CD4-positive, alpha-beta T cell (primary cell): Measurements from ENCODE around the gene MPRIP. TPM values are rescaled to one million over a fixed set of nuclear protein-coding genes. Genes with fewer than 3 reads are reported as not detected.
"Not testable (repeated sequence)": the region's sequence is repeated elsewhere in the genome, so short reads cannot be mapped to it uniquely, and the experiment has no call there.

Experiments
- ATAC-seq: fragments of 200-7000 bp; cut with Tn5 transposase; one replicate; pipeline ENCODE4 v1.10.0; 2022; ENCODE audit warnings: mild to moderate bottlenecking; ENCODE audit not compliant: poor library complexity
- CTCF ChIA-PET: fragments of 350-600 bp; sonication (Branson Sonifier 250); formaldehyde crosslinking; loops from one replicate; lab custom pipeline; 2021; ENCODE audit warnings: antibody characterized with exemption, inconsistent platforms; lab: Charles Lee
- POLR2A ChIA-PET: fragments of 350-600 bp; sonication (Branson Sonifier 250); formaldehyde crosslinking; loops from one replicate; lab custom pipeline; 2021; ENCODE audit warnings: antibody characterized with exemption, inconsistent platforms; lab: Charles Lee
- DNase-seq, 14 experiments: peaks; one replicate each; pipeline ENCODE4 v3.0.0-alpha.2; 2013 to 2020; ENCODE audit warnings: mixed read lengths in 2 of 14
- H3K27ac ChIP-seq, 2 donors: one replicate each; pipeline versions ENCODE4 v1.5.1 to v1.7.0; 2013; ENCODE audit warnings: low read length in 2 of 2, low read depth in 1 of 2, mild to moderate bottlenecking in 1 of 2
- H3K27me3 ChIP-seq, 2 experiments: 1 replicate in 1 of 2; 2 replicates in 1 of 2; pipeline versions ENCODE4 v1.6.1 to v1.7.0; 2013; ENCODE audit warnings: low read length in 2 of 2, control low read depth in 1 of 2, mild to moderate bottlenecking in 1 of 2, moderate library complexity in 1 of 2; ENCODE audit not compliant: insufficient read depth in 2 of 2, control insufficient read depth in 1 of 2
- H3K36me3 ChIP-seq: one replicate; pipeline ENCODE4 v1.6.1; 2013; ENCODE audit warnings: low read length, control low read depth; ENCODE audit not compliant: insufficient read depth
- H3K4me1 ChIP-seq: one replicate; pipeline ENCODE4 v1.6.1; 2013; ENCODE audit warnings: low read length, control low read depth; ENCODE audit not compliant: insufficient read depth
- H3K4me3 ChIP-seq: one replicate; pipeline ENCODE4 v1.5.1; 2013; ENCODE audit warnings: mild to moderate bottlenecking, low read length, moderate library complexity
- H3K9me3 ChIP-seq, 2 experiments: 1 replicate in 1 of 2; 2 replicates in 1 of 2; pipeline versions ENCODE4 v1.6.1 to v1.7.0; 2013; ENCODE audit warnings: low read length in 2 of 2, mild to moderate bottlenecking in 2 of 2, control low read depth in 1 of 2, moderate library complexity in 1 of 2; ENCODE audit not compliant: control insufficient read depth in 1 of 2, insufficient read depth in 1 of 2
- H3K27ac Mint-ChIP-seq: one replicate; pipeline ENCODE4 v1.8.0; 2020; ENCODE audit warnings: mixed read lengths
- H3K27me3 Mint-ChIP-seq: one replicate; pipeline ENCODE4 v1.8.0; 2021; ENCODE audit warnings: mixed read lengths
- H3K36me3 Mint-ChIP-seq: one replicate; pipeline ENCODE4 v1.8.0; 2021; ENCODE audit warnings: low read depth, mixed read lengths
- H3K4me1 Mint-ChIP-seq: one replicate; pipeline ENCODE4 v1.8.0; 2021; ENCODE audit warnings: low read depth, mixed read lengths
- H3K4me3 Mint-ChIP-seq: one replicate; pipeline ENCODE4 v1.8.0; 2020; ENCODE audit warnings: mild to moderate bottlenecking, mixed read lengths
- H3K9me3 Mint-ChIP-seq: one replicate; pipeline ENCODE4 v1.8.0; 2020; ENCODE audit warnings: mixed read lengths
- CTCF ChIP-seq: fragments of 200-600 bp; IDR thresholded peaks from one replicate; pipeline ENCODE4 v1.8.0; 2022; ENCODE audit warnings: antibody characterized with exemption, mild to moderate bottlenecking
- intact Hi-C, 2 experiments: fragments of 100-400 bp; cut with DNase I in 1 of 2; cut with micrococcal nuclease in 1 of 2; formaldehyde crosslinking; loops; one replicate each; pipeline versions ENCODE4 v1.15.1 to v1.9.0; 2023 to 2025; cut with DNase I, micrococcal nuclease
- total RNA-seq, 174 experiments: library from RNA in 2 of 174; stranded (reverse) in 2 of 174; gene quantifications; one replicate each; pipeline ENCODE4 v1.2.3 and lab custom pipeline; 2021 to 2026

The MPRIP gene
- total RNA-seq, 2 experiments from 2014 or later = 176 to 188 TPM

- not testable (repeated sequence) for ATAC-seq
- CTCF ChIA-PET = interaction anchor here (0.9 to 1.5 kb wide), 2 partner anchors 10 to 13 kb away, joined by 3 to 4 read pairs; no protein-coding TSS in a partner anchor
- peak overlapping the region; percentile 32 to 69 for H3K27ac ChIP-seq
Measured at GRCh38 chr17:17184985-17185757, 142.9 kb downstream of the MPRIP start.

GRCh38 chr17:17186051-17186450 lies 143.8 kb downstream of the MPRIP start:
- Histone ChIP-seq H3K4me3 (no peak overlapping the region), H3K27ac (peak overlapping the region in 1 of 2 donors; percentile 46), H3K9me3 (no peaks in the 10 kb centered on the region), H3K4me1 (peaks cover 70% of the 10 kb centered on the region), H3K27me3 (no peaks in the 10 kb centered on the region), H3K36me3 (peaks cover 25% of the 10 kb centered on the region)
- H3K36me3 Mint-ChIP-seq = peaks cover 41% of the 10 kb centered on the region
- no peak for TF ChIP-seq CTCF
- ChIA-PET CTCF (no interaction called here), POLR2A (interaction anchor here (1.0 to 1.7 kb wide), 4 partner anchors 10 to 22 kb away, joined by 3 to 8 read pairs (median 3); partner anchors contain the start of gene PLD6)
- intact Hi-C loops = no loop called here
- peaks cover 65% of the 10 kb centered on the region for H3K4me1 Mint-ChIP-seq
- no peaks in the 10 kb centered on the region for H3K9me3 Mint-ChIP-seq
- H3K27me3 Mint-ChIP-seq = no peaks in the 10 kb centered on the region
- DNase-seq = peak in 2 of 14 experiments; percentile 29 to 54
- H3K4me3 Mint-ChIP-seq = peak overlapping the region; percentile 45
- ATAC-seq = no peak
- peak overlapping the region; percentile 99 for H3K27ac Mint-ChIP-seq

More at GRCh38 chr17:17184985-17185757, 142.9 kb downstream of the MPRIP start:
- peaks cover 49% of the 10 kb centered on the region for H3K36me3 Mint-ChIP-seq
- POLR2A ChIA-PET = interaction anchor here (1.0 to 2.0 kb wide), 5 partner anchors 9 to 52 kb away, joined by 3 to 8 read pairs (median 3); partner anchors contain the start of genes FLCN and PLD6
- peak overlapping the region; percentile 43 for H3K4me3 Mint-ChIP-seq
- H3K27ac Mint-ChIP-seq = peak overlapping the region; percentile 99
- peak in 5 of 14 experiments; percentile 22 to 60 (median 38) for DNase-seq
- H3K27me3 ChIP-seq, H3K27me3 Mint-ChIP-seq, H3K9me3 Mint-ChIP-seq, H3K4me3 ChIP-seq, H3K9me3 ChIP-seq, intact Hi-C loops: not testable (repeated sequence)
- H3K36me3 ChIP-seq = peaks cover 29% of the 10 kb centered on the region
- peaks cover 79% of the 10 kb centered on the region for H3K4me1 ChIP-seq
- peaks cover 73% of the 10 kb centered on the region for H3K4me1 Mint-ChIP-seq

- H3K36me3 Mint-ChIP-seq = peaks cover 43% of the 10 kb centered on the region
- no peaks in the 10 kb centered on the region for H3K27me3 Mint-ChIP-seq
- no peak for TF ChIP-seq CTCF
- Histone ChIP-seq H3K27ac (no peak overlapping the region), H3K4me1 (peaks cover 63% of the 10 kb centered on the region), H3K4me3 (no peak overlapping the region), H3K9me3 (no peaks in the 10 kb centered on the region), H3K36me3 (peaks cover 25% of the 10 kb centered on the region), H3K27me3 (no peaks in the 10 kb centered on the region)
- no peak for DNase-seq
- no peak overlapping the region for H3K4me3 Mint-ChIP-seq
- peaks cover 57% of the 10 kb centered on the region for H3K4me1 Mint-ChIP-seq
- H3K9me3 Mint-ChIP-seq = no peaks in the 10 kb centered on the region
- peak overlapping the region; percentile 99 for H3K27ac Mint-ChIP-seq
- intact Hi-C loops = no loop called here
- POLR2A ChIA-PET = interaction anchor here (1.7 kb wide), 1 partner anchor 11 kb away, joined by 8 read pairs; no protein-coding TSS in a partner anchor
- no peak for ATAC-seq
- CTCF ChIA-PET = no interaction called here
Measured at GRCh38 chr17:17186551-17187505, 144.6 kb downstream of the MPRIP start.
